Subcutaneous preadipocyte (primary cell): ENCODE measurements around the gene OR1E1. TPM values are rescaled to one million over a fixed set of nuclear protein-coding genes. Genes with fewer than 3 reads are reported as not detected.

Experiments
- small RNA-seq: library from RNA; depleted of rRNA; stranded (forward); fragments of <200 nt; gene quantifications from one replicate; pipeline ENCODE3, GENCODE V24; 2012
- total RNA-seq: library from RNA; depleted of rRNA; stranded (reverse); fragments of >200 nt; gene quantifications from 2 replicates; pipeline ENCODE4 v1.2.3, GENCODE V29; 2012

OR1E1 gene, protein sequence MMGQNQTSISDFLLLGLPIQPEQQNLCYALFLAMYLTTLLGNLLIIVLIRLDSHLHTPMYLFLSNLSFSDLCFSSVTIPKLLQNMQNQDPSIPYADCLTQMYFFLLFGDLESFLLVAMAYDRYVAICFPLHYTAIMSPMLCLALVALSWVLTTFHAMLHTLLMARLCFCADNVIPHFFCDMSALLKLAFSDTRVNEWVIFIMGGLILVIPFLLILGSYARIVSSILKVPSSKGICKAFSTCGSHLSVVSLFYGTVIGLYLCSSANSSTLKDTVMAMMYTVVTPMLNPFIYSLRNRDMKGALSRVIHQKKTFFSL
- not detected in 2 replicates for total RNA-seq

DNA sequence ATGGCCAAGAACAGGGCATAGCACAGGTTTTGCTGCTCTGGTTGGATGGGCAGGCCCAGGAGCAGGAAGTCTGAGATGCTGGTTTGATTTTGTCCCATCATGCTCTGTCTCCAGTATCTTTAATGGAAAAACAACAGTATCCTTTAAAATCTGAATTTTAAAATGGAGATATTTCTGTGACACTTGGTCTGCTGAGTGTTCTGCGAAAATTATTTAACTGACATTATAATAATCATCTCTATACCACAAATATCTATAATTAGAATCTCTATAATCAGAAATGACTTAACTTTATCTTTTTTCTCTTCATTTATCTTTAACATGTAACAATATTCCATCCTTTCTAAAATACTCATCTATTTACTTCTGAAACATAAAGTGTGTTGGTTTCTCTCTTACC is at the start of gene OR1E1:
OR1E1 (minus strand) TSS at position 101 of the 400 bp plus-strand sequence; CDS start at position 101, 0 bp downstream.

DNA sequence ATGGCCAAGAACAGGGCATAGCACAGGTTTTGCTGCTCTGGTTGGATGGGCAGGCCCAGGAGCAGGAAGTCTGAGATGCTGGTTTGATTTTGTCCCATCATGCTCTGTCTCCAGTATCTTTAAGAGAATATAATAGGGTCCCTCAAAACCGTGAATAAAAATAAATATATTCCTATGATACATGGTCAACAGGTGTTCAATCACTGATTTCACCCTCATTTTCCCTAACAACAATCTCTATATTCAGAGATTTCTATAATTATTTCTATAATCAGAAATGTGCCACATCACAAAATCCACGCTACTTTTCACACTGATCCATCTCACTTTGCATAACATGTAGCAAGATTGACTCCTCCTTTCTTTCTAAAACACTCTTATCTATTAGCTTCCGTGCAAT is 35.5 kb upstream of the OR1E1 start, which contains the start of gene OR1E2:
OR1E2 (minus strand) TSS at position 101 of the 400 bp plus-strand sequence; CDS start at position 101, 0 bp downstream.

DNA sequence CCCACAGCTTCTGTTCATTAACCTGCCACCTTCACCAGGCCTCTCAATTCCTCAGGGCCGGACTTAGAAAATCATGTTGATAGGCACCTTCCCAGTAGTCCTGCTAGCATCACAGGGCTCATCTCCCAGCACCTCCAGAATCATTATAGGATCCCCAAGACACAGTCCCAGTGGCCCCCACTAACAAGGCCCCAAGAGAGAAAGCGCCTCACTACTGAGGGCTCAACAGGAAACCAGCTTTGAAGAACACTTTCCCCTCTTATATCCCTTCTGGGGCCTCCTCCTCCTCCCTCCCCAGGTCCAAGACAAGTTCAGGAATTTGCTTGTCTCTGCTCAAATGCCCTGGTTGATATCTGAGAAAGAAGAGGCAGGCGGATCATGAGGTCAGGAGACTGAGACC is 12.9 kb upstream of the OR1E1 start, which contains the start of gene OR3A3:
OR3A3 (plus strand) TSS at position 301 of the 400 bp plus-strand sequence.

DNA sequence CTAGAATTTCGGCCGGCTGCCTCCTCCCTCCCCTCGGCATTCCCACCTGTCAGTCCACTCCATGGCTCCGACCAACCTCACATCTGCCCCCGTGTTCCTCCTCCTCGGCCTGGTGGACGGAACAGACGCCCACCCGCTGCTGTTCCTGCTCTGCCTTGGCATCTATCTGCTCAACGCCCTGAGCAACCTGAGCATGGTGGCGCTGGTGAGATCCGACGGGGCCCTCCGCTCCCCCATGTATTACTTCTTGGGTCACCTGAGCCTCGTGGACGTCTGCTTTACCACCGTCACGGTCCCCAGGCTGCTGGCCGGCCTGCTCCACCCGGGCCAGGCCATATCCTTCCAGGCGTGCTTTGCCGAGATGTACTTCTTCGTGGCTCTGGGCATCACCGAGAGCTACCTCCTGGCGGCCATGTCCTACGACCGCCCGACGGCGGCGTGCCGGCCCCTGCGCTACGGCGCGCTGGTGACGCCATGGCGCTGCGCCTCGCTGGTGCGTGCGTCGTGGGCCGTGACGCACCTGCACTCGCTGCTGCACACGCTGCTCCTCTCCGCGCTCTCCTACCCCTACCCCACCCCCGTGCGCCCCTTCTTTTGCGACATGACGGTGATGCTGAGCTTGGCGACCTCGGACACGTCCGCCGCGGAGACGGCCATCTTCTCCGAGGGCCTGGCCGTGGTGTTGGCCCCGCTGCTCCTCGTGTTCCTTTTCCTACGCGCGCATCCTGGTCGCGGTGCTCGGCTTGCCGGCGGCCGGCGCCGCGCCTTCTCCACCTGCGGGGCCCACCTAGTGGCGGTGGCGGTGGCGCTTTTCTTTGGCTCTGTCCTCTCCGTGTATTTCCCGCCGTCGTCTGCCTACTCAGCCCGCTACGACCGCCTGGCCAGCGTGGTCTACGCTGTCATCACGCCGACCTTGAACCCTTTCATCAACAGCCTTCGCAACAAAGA is 12.1 kb downstream of the OR1E1 start, which contains the start of gene OR3A2:
OR3A2 (minus strand) TSS at position 440 of the 948 bp plus-strand sequence.

Small RNA genes within 50 kb of the gene (small RNA-seq; reads per million reads assigned to genes)
- not detected for gene OR1AC1P

Other genes with a start within 250 kb of the OR1E1 start
- not detected in 2 replicates for gene OR1A2, start 200.9 kb downstream of the OR1E1 start, total RNA-seq
- not detected in 2 replicates for gene OR1A1, start 190.7 kb downstream of the OR1E1 start, total RNA-seq
- gene OR3A1, start 100.0 kb downstream of the OR1E1 start, total RNA-seq = under 0.01 and 0.20 TPM in 2 replicates
- gene OR3A2, start 12.1 kb downstream of the OR1E1 start, total RNA-seq = 0.73 and 0.98 TPM in 2 replicates
- not detected in 2 replicates for gene OR3A3, start 13.0 kb upstream of the OR1E1 start, total RNA-seq
- gene OR1E2, start 35.4 kb upstream of the OR1E1 start, total RNA-seq = not detected in 2 replicates
- gene SPATA22, start 73.4 kb upstream of the OR1E1 start, total RNA-seq = 0.78 and 1.1 TPM in 2 replicates
- gene ASPA, start 77.6 kb upstream of the OR1E1 start, total RNA-seq = 0.98 and 1.1 TPM in 2 replicates
- gene TRPV3, start 159.4 kb upstream of the OR1E1 start, total RNA-seq = 1.1 and 1.4 TPM in 2 replicates
- 1.4 and 1.5 TPM in 2 replicates for gene TRPV1, start 211.0 kb upstream of the OR1E1 start, total RNA-seq
- 16.9 and 17.2 TPM in 2 replicates for gene SHPK, start 237.8 kb upstream of the OR1E1 start, total RNA-seq
- 19.8 and 21.7 TPM in 2 replicates for gene CTNS, start 238.3 kb upstream of the OR1E1 start, total RNA-seq